Spleen (tissue), 11 donors: ENCODE results near the gene EXTL2. TPM values are rescaled to one million over a fixed set of nuclear protein-coding genes. Genes with fewer than 3 reads are reported as not detected.
A peak's percentile ranks its signal among the peaks of the same experiment; 100 is the strongest.
"Not testable (repeated sequence)": the region's sequence is repeated elsewhere in the genome, so short reads cannot be mapped to it uniquely, and the experiment has no call there.

Experiments used
- DNase-seq: peaks from one replicate; pipeline ENCODE4 v3.0.0-alpha.2; 2020
- H3K27ac ChIP-seq, 8 donors: fragments of 200-600 bp; sonication (generic) in 7 of 8; 1 replicate in 4 of 8; 2 replicates in 4 of 8; pipeline versions ENCODE4 v1.5.0 to v1.8.0; 2016 to 2021; ENCODE audit warnings: inconsistent platforms in 4 of 8, mild to moderate bottlenecking in 4 of 8, moderate library complexity in 1 of 8
- H3K27me3 ChIP-seq, 7 donors: fragments of 200-600 bp; sonication (generic) in 6 of 7; replicated peaks in 1 of 7; 1 replicate in 4 of 7; 2 replicates in 3 of 7; pipeline versions ENCODE4 v1.5.0 to v1.8.0; 2016 to 2021; ENCODE audit warnings: inconsistent platforms in 3 of 7, mild to moderate bottlenecking in 1 of 7
- H3K36me3 ChIP-seq, 6 donors: fragments of 200-600 bp; sonication (generic) in 5 of 6; 1 replicate in 4 of 6; 2 replicates in 2 of 6; pipeline versions ENCODE4 v1.5.0 to v1.8.0; 2016 to 2021; ENCODE audit warnings: inconsistent platforms in 2 of 6
- H3K4me1 ChIP-seq, 6 donors: fragments of 200-600 bp; sonication (generic) in 5 of 6; 1 replicate in 3 of 6; 2 replicates in 3 of 6; pipeline versions ENCODE4 v1.5.0 to v1.8.0; 2016 to 2021; ENCODE audit warnings: inconsistent platforms in 3 of 6
- H3K4me3 ChIP-seq, 8 donors: fragments of 200-600 bp; sonication (generic) in 7 of 8; 1 replicate in 4 of 8; 2 replicates in 4 of 8; pipeline versions ENCODE4 v1.5.0 to v1.8.0; 2016 to 2021; ENCODE audit warnings: inconsistent platforms in 4 of 8, mild to moderate bottlenecking in 4 of 8, moderate library complexity in 2 of 8
- H3K9me3 ChIP-seq, 8 donors: fragments of 200-600 bp; sonication (generic) in 7 of 8; 1 replicate in 4 of 8; 2 replicates in 4 of 8; pipeline versions ENCODE4 v1.5.0 to v1.8.0; 2016 to 2021; ENCODE audit warnings: inconsistent platforms in 4 of 8
- CTCF ChIP-seq, 11 experiments: fragments of 200-600 bp in 7 of 11; fragments of 450-650 bp in 4 of 11; sonication (generic) in 4 of 11; IDR thresholded peaks in 8 of 11; conservative IDR thresholded peaks in 3 of 11; 1 replicate in 7 of 11; 2 replicates in 4 of 11; pipeline versions ENCODE4 v1.4.0 to v1.8.0; 2016 to 2021; ENCODE audit warnings: antibody characterized with exemption in 11 of 11, inconsistent platforms in 4 of 11, mild to moderate bottlenecking in 1 of 11
- POLR2A ChIP-seq, 3 donors: fragments of 450-650 bp; IDR thresholded peaks; one replicate each; pipeline ENCODE4 v1.5.1; 2017; ENCODE audit warnings: antibody characterized with exemption in 3 of 3, mild to moderate bottlenecking in 1 of 3
- POLR2AphosphoS5 ChIP-seq, 3 donors: sonication (generic); formaldehyde crosslinking; IDR thresholded peaks; one replicate each; pipeline ENCODE4 v1.5.1; 2017; ENCODE audit warnings: antibody characterized with exemption in 3 of 3
- WGBS, 5 donors: extraction: QIAGEN DNeasy Blood & Tissue Kit in 3 of 5; methylation state at CpG; one replicate each; pipeline versions ENCODE4 v1.1.5 to v1.1.7; 2013 to 2018; 5-methylcytosine and 5-hydroxymethylcytosine counted together
- intact Hi-C: fragments of 100-400 bp; cut with DNase I; formaldehyde crosslinking; loops from one replicate; pipeline ENCODE4 v1.15.0; 2023; ENCODE audit warnings: low total_unique reads
- polyA plus RNA-seq, 3 donors: library from polyadenylated mRNA; stranded (reverse); fragments of 200-250 nt; gene quantifications; one replicate each; pipeline ENCODE4 v1.2.1, GENCODE V29; 2013
- total RNA-seq, 7 donors: library from RNA; depleted of rRNA in 3 of 7; stranded (reverse); fragments of >200 nt in 3 of 7; fragmentation: NEBNext Ultra II Directional in 4 of 7; extraction: Animal tissue kit (Norgen Biotek cat#: 25700) in 4 of 7; gene quantifications; one replicate each; pipeline versions ENCODE4 v1.1.0 to v1.2.1, GENCODE V29; 2016 to 2021
- donor health status: healthy with polysubstance abuse.
- donor health status: DM: no; HTN: no; CAD: no; lungs with moderate emphysema.
- donor health status: DM: no; HTN: no; CAD: no.
- donor health status: Bipolar disorder and iron deficiency.
- donor health status: healthy.
- donor health status: DM: no; HTN: no; CAD: no.
- donor health status: DM: yes; HTN: yes; CAD: no.

The EXTL2 gene
- total and polyA plus RNA-seq, 10 donors: 5.0 to 14.1 (median 8.4) TPM

GRCh38 chr1:100941580-100942216 lies 47.1 kb upstream of the EXTL2 start:
- Histone ChIP-seq H3K4me1 (peaks cover 0 to 27% (median 4%) of the 10 kb centered on the region in 6 donors), H3K27me3 (no peaks in the 10 kb centered on the region), H3K4me3 (no peak overlapping the region), H3K9me3 (peaks cover 0 to 11% (median 0%) of the 10 kb centered on the region in 8 donors), H3K27ac (peak overlapping the region in 2 of 8 donors; percentile 14 to 29), H3K36me3 (peaks cover 0 to 62% (median 12%) of the 10 kb centered on the region in 6 donors)
- intact Hi-C loops: no loop called here
- DNase-seq: no peak
- no peak for TF ChIP-seq CTCF (IDR thresholded peaks at IDR 0.05 in 8 of 11, conservative IDR thresholded peaks at IDR 0.05 in 3 of 11)
- TF ChIP-seq POLR2A (IDR thresholded peaks at IDR 0.05): no peak
- no peak for TF ChIP-seq POLR2AphosphoS5 (IDR thresholded peaks at IDR 0.05)
- 83 to 89% (median 88%) methylated on average over 9 of the region's 9 CpGs for WGBS, 5 donors

- H3K27ac ChIP-seq: no peak overlapping the region
- H3K4me1 ChIP-seq: peaks cover 0 to 22% (median 4%) of the 10 kb centered on the region in 6 donors
- no peak for TF ChIP-seq POLR2A (IDR thresholded peaks at IDR 0.05)
- no peak for TF ChIP-seq POLR2AphosphoS5 (IDR thresholded peaks at IDR 0.05)
- TF ChIP-seq CTCF (IDR thresholded peaks at IDR 0.05 in 8 of 11, conservative IDR thresholded peaks at IDR 0.05 in 3 of 11): no peak
- H3K9me3 ChIP-seq: peaks cover 0 to 5% (median 0%) of the 10 kb centered on the region in 8 donors
- no peak overlapping the region for H3K4me3 ChIP-seq
- no peaks in the 10 kb centered on the region for H3K27me3 ChIP-seq
- WGBS, 5 donors: 41 to 65% (median 52%) methylated on average over 1 of the region's 1 CpG
- DNase-seq: no peak
- H3K36me3 ChIP-seq: peaks cover 0 to 63% (median 15%) of the 10 kb centered on the region in 6 donors
- intact Hi-C loops: no loop called here
These were observed 46.5 kb upstream of the EXTL2 start for GRCh38 chr1:100941098-100941527.

- no peak overlapping the region for H3K27ac ChIP-seq
- no peak for DNase-seq
- H3K9me3 ChIP-seq: peaks cover 0 to 9% (median 1%) of the 10 kb centered on the region in 8 donors
- intact Hi-C loops: no loop called here
- no peak overlapping the region for H3K4me3 ChIP-seq
- TF ChIP-seq CTCF (IDR thresholded peaks at IDR 0.05 in 8 of 11, conservative IDR thresholded peaks at IDR 0.05 in 3 of 11) (no peak), POLR2AphosphoS5 (IDR thresholded peaks at IDR 0.05) (no peak), POLR2A (IDR thresholded peaks at IDR 0.05) (no peak)
- peaks cover 0 to 67% (median 15%) of the 10 kb centered on the region in 6 donors for H3K36me3 ChIP-seq
- peaks cover 0 to 14% (median under 1%) of the 10 kb centered on the region in 6 donors for H3K4me1 ChIP-seq
- no peaks in the 10 kb centered on the region for H3K27me3 ChIP-seq
These were observed 41.7 kb upstream of the EXTL2 start for GRCh38 chr1:100936194-100936967.

GRCh38 chr1:100933555-100933954 lies 38.9 kb upstream of the EXTL2 start:
- H3K36me3 ChIP-seq: peaks cover 0 to 51% (median 9%) of the 10 kb centered on the region in 6 donors
- H3K27me3 ChIP-seq, H3K27ac ChIP-seq, DNase-seq, intact Hi-C loops, H3K9me3 ChIP-seq, H3K4me3 ChIP-seq: not testable (repeated sequence)
- WGBS, 5 donors: 94 to 100% (median 96%) methylated on average over 2 of the region's 2 CpGs
- peaks cover 0 to 42% (median 12%) of the 10 kb centered on the region in 6 donors for H3K4me1 ChIP-seq
